ENCODE results near the gene CCL11.

The CCL11 gene

DNA sequence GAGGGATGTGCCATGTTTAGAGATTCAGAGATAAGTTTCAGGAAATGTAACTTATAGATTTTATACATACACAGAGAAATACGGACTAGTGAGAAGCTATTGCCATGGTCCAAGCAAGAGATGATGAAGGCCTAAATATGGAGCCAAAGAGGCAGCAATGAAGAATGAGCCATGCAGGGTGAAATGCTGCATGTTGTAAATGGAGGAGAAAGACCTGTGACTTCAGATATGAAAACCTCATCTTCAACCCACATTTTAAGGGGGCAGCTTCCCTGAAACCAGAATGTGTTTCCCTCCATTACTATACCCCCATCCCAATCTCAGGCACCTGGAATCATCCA lies 27.6 kb upstream of the CCL11 start:
- DNase-seq: no peak

DNA sequence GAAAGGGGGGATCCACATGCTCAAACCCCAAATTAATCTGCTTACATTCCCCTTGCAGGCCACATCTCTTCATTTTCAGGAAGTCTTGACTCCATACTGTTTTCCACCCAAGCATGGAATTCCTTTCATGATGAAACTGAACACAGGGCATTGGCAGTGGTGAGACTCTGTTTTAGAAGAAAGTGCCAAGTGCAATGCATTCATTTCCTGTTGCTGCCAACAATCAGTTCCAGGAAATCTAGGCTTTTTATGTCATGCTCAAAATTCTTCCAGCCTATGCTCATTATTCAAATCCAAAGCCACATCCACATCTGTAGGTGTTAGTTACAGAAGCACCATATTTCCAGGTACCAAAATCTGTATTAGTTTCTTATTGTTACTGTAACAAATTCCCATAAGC lies 26.4 kb upstream of the CCL11 start:
- DNase-seq: no peak

DNA sequence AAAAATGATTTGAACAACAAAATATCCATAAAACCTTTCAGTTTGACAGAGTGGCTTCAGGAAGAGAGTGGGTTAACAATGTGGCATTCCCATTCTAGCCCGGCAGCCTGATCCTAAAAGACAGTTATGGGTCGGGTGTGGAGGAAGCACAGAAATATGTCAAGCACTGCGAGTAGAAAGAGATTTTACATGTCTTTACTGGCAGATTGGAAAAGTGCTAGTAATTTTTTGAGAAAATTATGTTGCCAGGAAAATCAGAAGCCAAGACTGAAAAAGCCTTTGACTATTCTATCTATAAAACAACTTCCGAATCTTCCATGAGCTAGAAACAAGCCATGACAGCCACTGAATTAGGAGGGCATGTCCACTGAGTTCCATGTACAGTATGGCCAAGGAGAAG lies 24.7 kb upstream of the CCL11 start:
- no peak for DNase-seq

DNA sequence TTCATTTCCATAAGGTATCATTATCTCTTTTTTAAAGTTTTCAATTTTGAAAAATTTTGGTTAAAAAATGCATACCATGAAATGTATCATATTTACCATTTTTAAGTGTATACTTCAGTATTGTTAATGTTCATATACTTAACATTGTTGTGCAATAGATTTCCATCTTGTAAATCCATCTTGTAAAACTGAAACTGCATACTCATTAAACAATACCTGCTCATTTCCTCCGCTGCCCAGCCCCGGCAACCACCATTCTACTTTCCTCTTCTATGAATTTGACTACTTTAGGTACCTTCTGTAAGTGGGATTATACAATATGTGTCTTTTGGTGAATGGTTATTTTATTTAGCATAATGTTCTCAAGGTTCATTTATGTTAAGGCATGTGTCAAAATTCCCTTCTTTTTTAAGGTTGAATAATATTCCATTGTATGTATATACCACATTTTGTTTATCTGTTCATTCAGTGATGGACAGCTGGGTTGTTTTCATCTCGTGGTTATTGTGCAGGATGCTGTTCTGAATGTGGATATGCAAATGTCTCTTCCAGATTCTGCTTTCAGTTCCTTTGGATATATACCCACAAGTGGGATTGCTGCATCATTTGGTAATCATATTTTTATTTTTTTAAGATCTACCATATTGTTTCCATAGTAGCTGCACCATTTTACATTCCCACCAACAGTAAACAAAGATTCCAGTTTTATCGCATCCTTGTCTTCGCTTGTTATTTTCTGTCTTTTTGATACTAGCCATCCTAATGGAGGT lies 23.8 kb upstream of the CCL11 start:
- DNase-seq: peak; percentile 24

DNA sequence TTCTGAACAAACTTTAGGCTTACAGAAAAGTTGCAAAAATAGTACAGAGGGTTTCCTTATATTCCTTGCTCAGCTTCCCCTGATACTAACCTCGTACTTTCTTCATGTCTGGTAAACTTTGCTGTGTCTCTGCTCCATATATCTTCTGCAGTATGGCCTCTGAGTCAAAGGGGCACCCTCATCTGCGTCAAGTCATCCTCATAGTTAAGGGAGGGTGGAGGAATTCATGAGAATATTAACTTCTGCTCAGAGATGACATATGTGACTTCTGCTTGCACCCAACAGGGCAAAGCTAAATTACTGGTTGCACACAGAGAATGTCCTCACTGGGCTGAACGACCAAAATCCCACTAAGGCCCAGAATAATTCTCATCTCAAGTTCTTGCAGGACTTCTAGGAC lies 19.8 kb upstream of the CCL11 start:
- no peak for DNase-seq

DNA sequence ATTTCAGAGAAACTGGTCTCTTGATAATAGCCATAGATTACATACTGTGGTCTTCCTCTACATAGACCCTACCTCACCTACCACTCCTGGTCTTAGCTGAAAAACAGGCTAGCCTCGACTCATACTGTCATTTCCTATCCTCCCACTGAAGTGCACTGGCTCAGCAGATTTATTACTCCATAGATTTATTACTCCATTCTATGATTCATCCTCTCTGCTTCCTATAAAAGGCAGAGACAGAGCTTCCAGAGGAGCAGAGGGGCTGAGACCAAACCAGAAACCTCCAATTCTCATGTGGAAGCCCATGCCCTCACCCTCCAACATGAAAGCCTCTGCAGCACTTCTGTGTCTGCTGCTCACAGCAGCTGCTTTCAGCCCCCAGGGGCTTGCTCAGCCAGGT lies 15.6 kb upstream of the CCL11 start, which contains the start of gene CCL7:
TSS of gene CCL7 (plus strand) at position 253 of the 400 bp plus-strand sequence. CDS start at position 323, 70 bp downstream.
- DNase-seq: no peak

DNA sequence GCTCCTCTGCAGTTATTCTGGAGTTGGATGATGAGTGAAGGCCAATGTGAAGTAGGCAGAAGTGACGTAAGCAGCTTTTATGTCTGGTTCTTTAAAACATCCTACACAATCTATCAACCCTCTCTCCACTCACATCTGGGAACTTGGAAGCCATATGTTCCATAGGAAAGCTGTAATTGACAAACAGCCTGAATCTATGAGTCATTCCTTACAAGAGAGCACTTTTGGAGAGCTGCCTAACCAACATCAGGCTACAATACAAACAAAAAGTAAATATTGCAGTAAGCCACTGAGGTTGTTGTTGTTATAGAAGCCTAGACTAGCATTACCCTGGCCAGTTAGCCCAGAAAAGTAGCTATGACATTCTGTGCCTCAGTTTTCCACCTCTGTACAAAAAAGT lies 9.7 kb upstream of the CCL11 start:
- no peak for DNase-seq

DNA sequence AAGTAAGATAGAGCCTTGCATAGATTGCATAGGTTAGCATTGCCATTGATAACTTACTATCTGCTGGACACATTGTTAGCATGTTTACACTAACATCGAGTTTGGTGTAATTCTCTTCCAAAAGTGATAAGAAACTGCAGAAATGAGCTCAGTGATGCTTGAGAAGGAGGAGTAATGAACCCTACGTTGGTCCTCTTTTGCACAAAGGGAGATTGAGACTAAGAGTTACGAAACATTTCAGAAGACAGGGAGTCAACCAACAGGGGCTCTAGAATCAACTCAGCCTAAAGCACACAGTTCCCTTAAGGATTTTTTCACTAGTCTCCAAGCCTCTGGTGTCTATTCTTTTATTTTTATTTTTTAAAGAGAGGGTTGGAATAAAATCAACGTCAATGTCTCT lies 8.7 kb upstream of the CCL11 start:
- DNase-seq: no peak

DNA sequence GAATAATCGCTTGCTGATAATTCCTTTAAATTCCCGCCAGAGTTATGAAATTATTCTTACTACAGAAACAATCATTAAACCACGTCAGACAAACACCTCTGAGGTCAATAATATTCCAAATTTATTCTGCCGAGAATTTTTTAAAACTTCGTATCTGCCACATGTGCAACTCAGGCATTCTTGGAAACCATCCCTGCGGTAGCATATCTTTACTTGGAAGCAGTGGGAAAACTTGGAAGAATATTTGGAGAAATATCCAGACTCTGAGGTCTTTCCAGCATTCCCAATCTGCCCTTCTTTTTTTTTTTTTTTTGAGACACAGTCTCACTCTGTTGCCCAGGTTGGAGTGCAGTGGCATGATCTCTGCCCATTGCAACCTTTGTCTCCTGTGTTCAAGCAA lies 2.0 kb upstream of the CCL11 start:
- DNase-seq: no peak

DNA sequence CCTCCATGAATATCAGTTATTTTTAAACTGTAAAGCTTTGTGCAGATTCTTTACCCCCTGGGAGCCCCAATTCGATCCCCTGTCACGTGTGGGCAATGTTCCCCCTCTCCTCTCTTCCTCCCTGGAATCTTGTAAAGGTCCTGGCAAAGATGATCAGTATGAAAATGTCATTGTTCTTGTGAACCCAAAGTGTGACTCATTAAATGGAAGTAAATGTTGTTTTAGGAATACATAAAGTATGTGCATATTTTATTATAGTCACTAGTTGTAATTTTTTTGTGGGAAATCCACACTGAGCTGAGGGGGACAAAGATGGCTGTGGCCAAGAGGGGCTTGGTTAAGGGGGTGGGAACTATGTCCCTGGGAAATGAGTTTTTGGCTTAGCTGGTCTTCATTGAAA lies 2.3 kb downstream of the CCL11 start:
- DNase-seq: no peak

DNA sequence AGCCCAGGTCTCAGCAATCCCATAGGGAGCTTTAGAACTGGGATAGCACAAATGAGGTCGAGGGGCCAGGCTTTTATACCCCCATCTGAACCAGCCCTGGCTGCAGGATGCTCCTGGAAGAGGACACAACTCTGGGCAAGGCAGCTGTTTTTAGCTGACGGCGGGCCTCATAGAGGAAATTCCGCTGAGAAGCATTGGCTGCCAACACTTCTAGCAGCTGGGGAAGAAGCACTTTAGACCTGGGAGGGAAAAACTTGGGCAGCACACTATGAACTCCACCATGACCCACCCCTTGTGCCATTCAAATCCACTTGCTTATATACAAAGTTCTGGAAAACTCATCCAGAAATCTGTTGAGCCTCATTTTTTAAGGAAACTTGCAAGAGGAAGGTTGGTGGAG lies 5.0 kb downstream of the CCL11 start:
- DNase-seq: no peak

DNA sequence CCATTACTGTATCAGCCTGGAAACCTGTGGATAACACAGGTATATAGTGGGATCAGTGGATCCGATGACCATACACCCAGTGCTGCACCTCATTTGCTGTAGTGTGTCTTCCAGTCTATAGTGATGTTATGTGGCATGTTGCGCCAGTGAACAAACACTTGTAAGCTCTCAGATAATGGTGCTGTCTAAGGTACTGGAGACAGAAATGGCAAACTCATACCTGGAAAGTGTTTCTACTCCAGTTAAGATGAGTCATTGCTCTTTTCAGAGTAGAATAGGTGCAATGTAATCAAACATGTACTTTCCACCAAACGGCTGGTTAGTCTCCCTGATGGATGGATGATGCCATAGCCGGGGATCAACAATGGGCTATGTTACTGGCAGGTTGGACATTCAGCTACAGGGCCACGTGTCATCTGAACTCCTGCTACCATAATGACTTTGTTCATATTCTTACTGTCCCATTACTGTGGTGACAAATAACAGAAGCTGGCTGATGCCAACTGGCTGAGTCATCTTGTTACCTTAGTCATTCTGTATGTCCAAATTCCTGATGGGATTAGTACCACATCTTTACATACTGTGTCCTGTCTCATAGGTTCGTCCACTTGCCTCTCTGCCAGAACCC lies 6.3 kb downstream of the CCL11 start:
- DNase-seq: peak; percentile 5

DNA sequence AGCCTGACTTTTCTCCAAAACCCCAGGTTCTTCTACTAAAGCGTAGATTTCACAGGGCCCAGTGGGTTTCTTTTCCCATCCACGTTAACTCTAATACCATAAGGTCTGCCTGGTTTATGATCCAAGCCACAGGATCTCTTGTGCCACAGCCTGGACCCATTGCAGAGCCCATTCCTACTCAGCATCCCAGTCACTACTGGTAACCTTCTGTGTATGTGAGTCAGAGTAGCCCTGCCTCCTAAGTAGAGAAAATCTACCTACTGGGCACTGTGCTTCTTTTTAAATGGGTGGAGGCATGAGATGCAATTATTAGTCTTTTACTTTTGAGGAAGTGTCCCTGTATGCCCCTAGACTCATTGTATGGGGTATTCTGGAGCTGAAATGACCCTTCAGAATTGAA lies 13.5 kb downstream of the CCL11 start:
- DNase-seq: no peak

DNA sequence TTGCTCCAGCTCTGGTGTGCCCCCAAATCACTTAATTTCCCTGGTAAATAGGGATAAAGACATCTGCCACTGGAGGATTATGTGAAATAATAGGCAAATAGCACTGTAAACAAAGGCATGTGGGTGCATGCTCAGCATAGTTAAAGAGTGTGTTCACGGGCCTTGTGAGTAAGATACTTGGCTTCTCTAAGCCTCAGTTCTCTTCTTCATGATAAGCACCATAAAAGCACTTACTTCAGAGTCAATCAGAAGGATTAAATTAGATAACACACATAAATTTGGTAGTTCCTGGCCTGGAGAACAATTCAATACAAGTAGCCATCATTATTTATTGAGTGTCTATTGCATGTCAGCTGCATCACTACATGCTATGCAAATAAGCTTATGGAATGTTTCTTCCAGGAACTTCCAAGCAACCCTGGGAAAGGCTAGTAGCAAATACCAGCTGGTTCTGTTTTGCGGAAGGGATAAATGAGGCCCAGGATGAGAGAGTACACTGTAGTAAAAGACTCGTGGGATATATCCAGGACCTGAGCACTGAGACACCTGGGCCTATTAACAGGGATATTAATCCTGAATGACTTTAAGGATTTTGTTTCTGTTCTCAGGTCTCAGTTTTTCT lies 14.5 kb downstream of the CCL11 start:
- no peak for DNase-seq

DNA sequence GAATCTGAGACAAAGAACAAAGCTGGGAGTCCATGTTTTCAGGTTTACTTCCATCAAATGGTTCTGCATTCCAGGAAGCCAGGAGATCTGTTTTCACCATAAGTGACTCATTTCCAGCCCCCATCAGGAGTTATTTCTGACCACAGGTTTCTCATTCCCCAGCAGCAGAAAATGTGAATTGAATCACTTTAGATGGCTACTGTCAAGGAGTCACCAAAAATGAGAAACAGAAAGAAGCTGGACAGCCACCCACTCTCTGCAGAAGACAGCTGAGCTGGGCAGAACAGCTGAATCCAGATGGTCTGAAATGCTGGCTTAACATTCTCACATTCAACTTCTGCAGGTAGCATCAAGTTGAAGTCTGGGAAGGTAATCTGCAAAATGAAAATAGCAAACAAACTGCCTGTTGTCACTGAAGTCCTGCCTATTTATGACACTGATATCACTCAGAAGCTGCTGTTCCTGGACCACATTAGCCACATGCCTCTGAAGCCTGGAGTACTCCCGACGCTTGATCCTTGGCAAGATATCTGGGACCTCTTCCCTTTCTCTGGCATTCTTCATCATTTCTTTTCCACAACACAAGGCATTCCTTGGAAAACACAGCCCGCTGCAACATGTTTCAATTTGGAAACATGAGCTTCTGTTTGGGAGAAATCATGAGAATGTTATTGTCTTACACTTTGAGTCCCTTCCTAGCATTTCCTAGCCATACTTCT lies 15.3 kb downstream of the CCL11 start:
- DNase-seq: no peak

DNA sequence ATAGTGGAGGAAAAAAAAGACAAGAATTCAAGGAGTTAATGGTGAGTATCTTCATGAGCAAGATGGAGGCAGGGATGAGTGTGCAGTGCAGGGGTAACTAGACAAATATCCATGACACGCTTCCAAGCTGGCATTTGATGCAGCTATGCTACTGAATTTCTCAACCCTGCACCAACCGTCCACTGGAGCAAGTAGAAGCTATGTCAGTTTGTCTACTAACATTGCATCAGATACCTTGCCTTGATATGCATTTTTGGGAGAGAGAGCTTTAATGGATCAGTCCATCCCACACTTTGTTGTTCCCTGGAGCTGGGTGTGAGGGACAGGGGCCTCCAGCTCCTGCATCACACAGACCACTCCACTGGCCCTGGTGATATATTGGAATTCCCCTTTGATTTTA lies 16.4 kb downstream of the CCL11 start:
- no peak for DNase-seq

DNA sequence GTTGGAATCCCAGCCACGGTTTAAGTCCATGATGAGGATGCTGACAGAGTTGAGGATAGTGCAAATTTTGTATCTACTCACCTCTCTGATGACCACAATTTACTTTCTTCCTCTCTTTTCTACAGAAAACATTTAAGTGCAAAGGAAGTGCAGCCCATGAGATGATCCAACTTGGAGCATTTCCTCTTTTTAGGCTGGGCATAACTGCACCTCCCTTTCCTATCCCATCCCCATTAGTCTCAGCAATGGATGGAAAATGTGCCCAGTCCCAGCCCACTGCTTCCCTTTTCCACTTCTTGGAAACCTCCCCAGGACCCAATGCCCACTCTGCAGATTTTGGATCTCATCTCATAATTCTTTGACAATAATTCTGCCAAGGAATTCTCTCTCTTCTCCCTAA lies 17.1 kb downstream of the CCL11 start:
- no peak for DNase-seq

DNA sequence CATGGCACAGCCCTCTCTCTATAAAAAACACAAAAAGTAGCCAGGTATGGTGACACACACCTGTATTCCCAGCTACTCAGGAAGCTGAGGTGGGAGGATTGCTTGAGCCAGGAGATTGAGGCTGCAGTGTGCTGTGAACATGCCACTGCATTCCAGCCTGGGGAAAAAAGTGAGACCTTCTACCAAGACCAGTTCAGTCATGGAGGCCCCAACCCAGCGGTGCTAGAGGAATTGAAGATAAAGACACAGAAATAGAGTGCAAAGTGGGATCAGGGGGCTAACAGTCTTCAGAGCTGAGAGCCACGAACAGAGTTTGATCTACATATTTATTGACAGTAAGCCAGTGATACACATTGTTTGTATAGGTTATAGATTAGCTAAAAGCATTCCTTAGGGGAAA lies 18.1 kb downstream of the CCL11 start:
- DNase-seq: no peak

DNA sequence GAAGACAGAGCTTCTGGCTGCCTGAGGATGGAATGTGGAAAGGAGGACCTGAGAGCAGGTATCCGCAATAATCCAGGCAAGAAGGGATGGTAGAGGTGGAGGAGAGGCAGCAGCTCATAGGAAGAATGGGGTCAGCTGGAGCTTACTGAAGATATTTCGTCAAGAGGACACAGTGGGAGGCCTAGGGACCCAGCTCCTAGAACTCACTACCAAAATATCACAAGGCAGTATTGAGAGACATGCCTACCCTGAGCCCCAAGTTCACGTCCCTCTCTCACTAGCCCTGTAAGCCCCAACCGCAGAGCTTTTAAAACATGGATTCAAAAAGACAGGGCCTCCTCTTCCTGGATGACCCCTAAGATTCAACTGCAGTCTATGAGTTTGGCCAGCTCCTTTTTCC lies 19.5 kb downstream of the CCL11 start:
- no peak for DNase-seq

DNA sequence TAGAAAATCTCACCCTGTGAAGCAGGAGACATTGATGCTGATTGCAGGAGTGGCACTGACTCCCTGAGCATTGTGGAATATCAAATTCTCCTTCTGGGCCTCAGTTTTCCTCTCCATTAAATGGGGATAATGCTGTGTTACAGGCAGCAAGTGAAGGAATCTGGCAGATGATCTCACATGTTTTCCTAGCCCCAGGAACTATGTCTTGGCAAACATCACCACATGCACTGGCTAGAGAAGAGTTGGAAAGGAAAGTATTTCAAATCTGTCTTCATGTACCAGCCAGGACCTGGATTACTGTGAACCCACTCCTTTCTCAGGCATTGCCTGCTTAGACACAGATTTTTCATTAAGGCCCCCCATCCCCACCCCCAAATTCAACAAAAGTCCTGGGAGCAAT lies 20.1 kb downstream of the CCL11 start:
- DNase-seq: no peak

DNA sequence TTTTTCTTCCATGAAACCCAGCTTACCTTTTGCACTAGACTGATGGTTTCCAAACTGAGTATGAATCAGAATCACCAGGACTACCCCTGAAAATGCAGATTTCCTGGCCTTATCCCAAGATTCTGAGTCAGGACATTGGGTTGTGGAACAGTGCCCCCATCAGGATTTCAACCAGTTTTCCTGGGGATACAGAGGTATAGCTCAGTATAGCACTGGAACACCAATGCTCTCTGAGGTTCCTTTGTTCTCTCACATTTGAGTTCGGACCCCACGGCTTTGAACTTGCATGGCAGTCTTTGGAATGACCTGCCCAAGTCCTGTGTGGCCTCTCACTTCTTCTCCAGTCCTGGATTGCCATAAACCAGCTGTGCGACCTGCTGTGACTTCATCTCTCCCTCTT lies 20.9 kb downstream of the CCL11 start:
- no peak for DNase-seq

DNA sequence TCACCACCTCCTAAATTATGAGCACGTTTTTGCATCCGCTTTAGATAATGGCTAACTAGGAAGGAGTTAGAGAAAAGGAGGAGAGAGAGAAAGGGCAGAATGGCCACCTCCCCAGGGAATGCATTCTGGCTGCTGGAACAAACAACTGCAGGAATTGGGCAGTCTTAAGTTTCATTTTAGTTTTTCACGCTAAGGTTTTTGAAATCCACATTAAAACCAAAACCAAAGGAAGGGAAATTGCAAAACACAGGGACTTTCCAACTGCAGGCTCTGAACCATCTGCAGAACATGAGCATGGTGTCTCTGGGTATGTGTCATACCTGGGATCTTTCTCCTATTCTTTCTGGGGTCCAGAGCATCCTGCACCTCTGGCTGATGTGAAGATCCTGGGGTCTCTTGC lies 21.6 kb downstream of the CCL11 start:
- no peak for DNase-seq

DNA sequence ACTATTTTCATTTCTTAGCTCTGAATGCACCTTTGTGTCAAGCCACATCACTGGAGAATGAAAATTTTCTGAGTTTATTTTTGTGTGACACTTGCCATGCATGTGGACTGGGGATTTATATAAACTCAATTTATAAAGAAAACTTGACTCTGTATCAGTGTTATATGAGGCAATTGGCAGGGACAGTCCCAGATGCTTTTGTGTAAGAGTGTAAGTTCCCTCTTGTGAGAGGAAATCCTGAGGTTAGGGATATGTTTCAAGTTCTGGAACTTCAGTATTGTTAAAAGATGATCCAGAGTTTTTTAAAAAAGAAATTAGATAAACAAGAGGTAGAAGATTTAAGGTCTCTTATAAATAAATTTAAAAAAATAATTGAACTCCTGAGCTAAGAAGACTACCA lies 22.8 kb downstream of the CCL11 start:
- no peak for DNase-seq

DNA sequence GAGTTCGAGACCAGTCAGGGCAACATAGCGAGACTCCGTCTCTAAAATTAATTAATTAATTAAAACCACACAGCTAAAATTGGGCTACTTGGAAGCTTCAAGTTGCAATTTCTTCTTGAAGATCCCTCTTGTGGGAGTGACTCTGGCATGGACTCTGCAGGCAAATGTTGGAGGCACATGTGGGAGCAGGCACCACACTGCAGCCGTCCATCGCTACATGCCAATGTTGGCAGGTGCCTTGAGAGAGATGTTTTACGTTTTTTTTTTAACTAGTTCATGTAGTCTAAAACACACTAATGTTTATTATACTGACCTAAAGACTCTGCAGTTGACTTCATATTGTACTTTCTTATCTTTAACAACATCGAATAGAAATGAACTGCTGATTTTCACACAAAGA lies 25.7 kb downstream of the CCL11 start:
- DNase-seq: no peak

Measured in activated CD4-positive, alpha-beta T cell treated with anti-CD3 and anti-CD28 coated beads for 48 hours (primary cell).